Measurements from ENCODE around the gene DLG1.
"Not testable (repeated sequence)": the region's sequence is repeated elsewhere in the genome, so short reads cannot be mapped to it uniquely, and the experiment has no call there.

The DLG1 gene

DNA sequence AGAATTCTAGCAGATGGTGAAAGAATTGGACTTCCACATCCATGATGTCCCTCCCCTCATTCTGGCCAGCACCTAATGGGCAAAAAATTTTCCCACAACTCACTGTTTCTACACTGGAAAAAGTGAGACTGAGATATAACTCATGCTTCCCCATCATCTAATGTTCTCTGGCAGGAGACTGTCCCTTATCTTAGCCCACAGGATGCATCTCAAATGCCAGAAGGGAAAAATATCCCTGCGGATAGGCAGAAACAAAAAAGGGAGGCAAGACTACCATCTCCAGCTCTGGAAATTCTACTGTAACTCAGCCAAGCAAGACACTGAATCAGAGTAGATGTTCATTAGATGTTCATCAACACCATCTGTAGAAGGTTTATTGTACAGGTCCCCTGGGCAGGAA, 58.6 kb downstream of the DLG1 start:
- DNase-seq, result no peak

DNA sequence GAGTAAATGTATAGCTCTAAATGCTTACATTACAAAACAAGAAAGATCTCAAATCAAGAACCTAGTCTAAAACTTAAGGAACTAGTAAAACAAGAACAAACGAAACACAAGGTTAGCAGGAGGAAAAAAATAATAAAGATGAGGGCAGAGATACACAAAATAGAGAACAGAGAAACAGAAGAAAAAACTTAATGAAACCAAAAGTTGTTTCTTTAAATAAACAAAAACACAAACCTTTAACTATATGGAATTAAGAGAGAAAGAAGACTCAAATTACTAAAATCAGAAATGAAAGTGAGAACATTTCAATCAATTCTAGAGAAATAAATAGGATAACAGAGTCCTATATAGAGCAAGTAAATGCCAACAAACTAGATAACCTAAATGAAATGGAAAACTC, 59.6 kb downstream of the DLG1 start:
- DNase-seq, result no peak

DNA sequence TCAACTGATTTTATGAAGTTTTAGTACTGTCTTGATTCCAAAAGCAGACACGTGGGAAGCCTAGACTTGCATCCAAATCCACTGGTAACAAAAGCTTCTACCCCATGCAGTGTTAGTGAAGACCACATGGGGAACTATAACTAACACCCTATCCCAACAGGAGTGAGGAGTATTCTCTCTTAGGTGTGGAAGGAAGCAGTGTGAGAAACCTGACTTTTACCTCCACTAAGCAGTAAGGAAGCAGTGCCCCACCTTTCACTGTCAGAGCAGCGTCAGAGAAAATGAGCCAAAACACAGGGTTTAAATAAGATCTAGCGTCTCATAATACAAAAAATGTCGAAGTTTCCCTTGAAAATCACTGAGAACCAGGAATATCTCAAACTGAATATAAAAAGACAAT, 60.5 kb downstream of the DLG1 start:
- DNase-seq, result no peak

DNA sequence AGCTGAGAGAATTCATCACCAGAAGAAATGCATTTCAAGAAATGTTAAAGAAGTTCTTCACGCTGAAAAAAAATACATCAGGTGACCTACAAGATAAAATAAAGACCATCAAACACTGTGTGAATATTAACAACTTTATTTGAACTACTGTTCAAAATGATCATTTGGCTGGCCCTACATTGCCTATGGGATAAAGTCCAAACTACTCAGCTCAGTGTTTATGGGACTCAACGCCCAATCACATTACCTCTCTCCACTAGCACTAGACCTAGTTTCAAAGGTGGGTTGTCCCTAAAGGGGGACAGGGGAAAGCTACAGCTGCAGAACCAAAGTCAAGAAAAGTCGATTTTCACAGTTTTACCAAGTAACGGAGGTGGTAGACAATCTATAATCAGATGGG, 62.0 kb downstream of the DLG1 start:
- DNase-seq, result no peak

DNA sequence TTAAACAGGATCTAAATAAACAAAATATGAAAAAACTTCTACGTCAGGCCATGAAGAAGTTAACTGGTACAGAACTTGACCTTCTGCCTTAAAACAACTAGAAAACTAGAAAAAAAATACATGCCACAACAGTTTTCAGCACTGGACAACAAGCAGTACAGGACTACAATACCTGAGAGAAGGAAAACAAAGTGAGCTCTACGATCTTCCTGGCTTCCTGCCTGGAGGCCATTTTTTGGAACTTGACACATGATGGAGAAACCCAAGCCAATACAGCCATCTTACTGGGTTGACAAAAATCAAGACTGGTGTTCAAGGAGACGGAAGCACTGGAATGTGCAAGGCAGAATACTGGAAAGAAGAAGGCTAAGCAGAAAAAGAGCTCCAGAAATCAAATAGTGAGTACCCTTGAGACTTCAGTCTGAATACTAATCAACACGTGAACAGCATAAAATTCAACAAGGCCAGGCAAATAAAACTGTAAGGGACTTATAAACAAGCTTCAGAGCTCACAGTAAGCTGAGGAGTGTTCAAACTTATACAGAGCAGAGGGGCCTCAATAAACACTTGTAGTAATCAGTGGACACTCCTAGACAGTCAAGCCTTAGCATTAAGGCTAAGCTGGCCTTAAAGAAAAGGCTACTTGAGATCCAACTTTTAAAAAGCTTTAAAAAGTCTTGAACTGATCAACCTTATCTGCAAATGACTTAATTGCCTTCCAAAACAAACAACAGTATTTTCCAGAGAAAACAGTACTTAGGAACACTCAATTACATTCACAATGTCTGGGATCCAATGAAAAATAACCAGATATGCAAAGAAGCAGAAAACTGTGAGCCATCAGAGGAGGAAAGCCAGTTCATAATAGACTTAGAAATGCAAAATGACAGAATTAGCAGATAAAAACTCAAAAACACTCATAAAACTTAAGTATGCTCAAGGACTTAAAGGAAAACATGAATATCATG, 63.2 kb downstream of the DLG1 start:
- no peak for DNase-seq

DNA sequence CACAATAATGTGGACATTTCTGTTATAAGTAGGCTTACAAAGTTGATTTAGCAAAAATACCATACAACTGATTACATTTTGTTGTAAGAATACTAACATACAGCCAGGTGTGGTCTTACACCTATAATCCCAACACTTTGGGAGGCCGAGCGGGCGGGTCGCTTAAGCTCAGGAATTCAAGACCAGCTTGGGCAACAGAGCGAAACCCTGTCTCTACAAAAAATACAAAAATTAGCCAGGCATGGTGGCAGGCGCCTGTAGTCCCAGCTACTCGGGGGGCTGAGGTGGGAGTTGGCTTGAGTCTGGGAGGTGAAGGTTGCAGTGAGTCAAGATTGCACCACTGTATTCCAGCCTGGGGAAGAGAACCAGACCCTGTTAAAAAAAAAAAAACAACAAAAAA, 67.1 kb downstream of the DLG1 start:
- no peak for DNase-seq

DNA sequence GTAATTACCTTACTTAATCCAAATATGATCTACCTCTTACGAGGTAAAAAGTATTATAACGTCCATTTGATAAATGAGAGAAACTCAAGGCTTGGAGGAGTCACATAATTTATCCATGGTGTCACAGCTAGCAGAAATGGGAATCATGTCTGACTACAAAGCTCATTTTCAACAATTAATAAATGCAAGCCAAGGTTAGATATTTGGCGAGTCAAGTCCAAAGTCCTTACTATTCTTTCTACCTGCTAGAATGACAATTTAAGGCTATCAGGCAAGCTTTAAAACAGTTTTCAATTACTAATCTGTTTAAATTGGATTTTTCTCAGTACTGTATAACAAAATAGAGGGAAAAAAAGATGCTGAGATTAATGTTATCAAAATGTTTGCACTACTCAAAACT, 68.6 kb downstream of the DLG1 start:
- no peak for DNase-seq

DNA sequence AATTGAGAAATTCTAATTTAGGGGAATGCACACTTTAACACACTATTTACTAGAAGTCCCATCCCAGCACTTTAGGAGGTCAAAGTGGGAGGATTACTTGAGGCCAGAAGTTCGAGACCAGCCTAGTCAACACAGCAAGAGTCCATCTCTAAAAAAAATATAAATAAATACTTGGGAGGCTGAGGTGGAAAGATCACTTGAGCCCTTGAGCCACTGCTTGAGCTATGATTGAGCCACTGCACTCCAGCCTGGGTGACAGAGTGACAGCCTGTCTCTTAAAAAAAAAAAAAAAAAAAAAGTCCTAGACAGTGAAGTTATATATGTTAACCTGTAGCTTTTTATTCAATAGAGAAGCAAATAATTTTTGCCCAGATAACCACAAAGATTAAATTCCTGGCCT, 69.2 kb downstream of the DLG1 start:
- DNase-seq, result no peak

DNA sequence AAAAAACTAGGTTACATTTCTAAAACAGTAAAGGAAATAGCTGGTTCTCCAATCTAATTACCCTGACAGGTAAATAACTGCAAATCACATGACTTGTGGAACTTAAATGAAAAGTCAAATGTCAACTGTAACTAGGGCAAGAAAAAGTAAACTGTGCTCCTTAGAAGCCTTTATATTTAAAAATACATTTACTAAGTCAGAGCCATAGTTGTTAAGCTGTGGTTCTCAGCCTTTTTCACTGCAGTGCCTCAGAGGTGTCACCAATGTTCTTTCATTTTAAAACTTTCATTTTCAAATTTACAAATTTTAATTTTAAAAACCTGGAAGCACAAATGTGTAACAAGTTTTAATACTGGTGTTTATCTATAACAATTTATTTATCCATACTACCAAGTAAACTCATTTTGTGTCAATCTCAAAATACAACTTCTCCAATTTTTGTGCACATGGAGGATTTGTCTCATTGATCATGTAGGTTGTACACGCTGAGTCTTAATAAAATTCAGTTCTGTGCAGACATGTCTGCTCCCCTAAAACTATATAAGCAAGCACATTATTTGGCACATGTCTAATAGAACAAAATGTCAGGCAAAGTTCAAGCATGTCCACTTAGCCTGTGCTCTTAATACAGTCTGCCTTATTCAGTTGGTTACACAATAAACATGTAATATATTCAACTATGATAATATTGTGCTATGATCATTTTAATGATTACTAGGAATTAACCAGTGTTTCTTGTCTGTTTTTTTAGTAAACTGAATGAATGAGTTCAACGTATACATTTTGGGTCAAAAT, 70.4 kb downstream of the DLG1 start:
- no peak for DNase-seq

DNA sequence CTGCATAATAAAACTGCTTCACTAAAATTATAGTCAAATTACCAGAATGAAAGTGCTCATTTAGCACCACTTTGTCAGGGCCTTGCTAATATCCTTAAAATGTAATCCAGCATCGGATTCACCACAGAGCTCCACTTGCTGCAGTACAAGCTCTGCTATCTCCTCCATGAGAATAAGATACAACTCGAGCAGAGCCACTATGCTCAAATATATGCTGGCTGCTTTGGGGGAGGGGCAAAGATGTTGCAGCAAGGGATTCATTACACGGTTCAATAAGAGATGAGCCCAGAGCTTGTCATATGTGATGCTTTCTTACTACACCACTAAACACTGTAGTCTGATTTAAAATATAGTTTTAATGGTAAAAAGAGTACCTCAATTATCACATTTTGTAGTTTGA, 72.2 kb downstream of the DLG1 start:
- DNase-seq, result no peak

DNA sequence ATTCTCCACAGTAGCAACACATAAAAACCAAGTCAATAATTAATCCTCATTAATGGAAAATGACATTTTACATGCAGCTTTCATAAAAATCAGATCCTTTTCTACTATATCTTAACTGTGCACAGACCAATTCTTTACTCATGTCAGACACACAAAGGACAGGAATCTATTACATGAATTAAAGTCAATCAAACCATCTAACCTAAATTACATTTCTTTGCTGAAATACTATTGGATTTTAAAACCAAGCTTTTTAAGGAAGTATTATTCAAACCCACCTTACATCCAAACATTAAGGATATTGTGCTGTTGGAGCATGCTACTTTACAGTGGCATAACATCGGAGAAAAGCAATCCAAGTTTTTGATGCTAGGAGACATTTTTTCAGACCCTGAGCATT, 72.8 kb downstream of the DLG1 start:
- no peak for DNase-seq

DNA sequence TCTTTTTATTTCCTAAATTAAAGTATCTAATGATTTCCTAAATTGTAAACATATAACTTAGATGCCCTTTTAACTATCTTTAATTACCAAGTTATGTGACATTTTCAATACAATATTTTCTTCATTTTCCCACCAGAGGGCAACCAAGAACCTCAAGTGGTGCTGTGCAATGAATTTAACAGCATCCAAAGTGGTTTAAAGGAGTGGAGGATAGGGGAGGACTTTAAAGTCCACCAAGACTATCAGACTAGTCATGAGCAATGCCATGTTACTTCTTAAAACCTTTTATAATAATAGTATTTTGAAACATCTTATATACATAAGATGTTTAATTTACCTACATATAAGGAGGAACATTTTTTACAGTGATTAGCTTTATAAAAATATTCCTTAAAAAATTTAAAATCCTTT, 74.4 kb downstream of the DLG1 start:
- DNase-seq, result no peak

DNA sequence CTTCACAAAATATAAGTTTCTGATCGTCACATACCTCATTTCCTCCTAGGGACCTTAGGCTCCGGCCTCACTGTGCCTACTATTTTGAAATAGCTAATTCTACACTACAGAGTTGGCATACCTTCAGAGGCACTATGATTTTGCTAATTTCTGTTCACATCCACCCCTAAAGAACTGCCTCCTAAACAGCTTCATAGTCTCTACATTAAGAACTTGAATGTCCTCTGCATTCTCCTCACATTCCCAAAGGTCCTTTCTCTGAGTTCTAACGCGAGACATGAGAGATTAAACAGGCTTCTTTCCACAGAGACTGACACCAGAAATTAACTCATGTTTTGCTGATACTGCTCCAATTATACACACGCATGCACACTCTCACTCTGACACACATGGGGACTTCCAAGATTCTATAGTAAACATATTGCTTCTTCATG, 75.5 kb downstream of the DLG1 start:
- no peak for DNase-seq

DNA sequence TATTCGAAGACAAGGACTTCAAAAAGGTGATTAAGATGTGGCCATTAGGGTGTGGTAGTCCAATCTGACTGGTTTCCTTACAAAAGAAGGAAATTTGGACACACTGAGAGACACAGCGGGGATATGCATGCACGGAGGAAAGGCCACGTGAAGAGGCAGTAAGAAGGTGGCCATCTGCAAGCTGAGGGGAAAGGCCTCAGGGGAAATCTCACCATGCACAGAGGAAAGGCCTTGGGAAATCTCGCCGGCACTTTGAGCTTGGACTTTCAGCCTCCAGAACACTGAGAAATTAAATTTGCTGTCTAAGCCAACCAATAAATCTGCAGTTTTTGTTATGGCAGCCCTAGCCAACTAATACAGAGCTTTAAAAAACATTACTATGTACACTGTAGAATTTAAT, 78.8 kb downstream of the DLG1 start:
- DNase-seq, result no peak

DNA sequence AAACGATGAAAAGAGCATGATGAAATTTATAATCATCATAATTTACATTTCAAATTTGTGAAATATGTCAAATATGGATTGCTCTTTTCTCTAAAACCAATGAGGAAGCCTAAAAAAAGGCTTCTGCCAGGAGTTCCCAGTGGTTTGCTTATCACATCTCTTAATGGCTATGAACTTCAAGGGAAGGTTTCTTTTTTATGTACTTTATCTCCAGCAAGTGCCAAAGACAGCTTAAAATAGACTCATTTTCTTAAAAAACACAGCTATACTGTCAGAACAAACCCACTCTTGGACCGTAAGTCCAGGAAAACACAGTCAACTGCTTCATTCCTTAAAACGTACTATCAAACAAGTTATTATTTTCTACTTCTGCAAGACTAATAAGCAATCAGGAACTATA, 80.2 kb downstream of the DLG1 start:
- DNase-seq, result no peak

DNA sequence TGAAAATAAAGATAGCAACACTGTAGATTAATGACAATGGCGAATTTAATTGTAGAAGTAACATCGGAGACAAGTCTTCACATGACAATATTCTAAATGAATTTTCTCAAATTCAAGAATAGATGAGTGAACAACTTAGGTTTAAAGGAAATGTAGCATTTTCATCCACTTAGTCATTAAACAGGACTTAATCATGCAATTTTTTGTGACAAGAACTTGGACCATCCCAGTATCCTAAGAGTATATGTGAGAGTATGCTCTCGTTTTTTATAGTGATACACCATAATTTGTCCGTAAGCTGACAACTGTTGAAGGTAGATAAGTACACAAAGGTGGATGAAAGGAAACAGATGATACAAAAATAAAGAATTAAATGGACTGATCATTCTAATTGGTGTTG, 81.5 kb downstream of the DLG1 start:
- no peak for DNase-seq

DNA sequence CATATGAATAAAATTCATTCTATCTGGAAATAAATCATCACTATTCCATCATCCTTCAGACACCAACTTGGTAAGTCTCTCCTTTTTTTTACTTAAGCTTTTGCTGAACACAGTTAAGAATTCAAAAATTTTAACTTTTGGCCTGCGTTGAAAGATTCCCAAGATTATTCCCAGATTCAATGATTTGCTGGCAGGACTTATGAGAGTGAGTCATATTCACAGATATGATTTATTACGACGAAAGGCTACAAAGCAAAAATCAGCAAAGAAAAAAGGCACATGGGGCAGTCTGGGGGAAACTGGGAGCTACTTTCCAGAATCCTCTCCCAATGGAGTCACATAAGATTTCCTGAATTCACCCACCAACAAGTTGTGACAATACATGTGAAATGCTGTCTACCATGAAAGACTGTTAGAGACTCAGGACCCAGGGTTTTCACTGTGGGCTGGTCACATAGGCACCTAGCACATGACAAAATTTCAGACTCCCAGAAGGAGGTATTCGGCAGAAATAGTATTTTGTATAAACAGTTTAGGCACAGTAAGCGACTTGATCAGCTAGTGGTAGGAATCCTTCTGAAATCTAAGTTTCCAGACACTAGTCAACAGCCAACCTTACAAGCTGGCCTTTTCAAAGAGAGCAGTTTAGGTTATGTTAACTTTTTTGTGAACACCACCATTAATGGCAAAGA, 82.1 kb downstream of the DLG1 start:
- no peak for DNase-seq

DNA sequence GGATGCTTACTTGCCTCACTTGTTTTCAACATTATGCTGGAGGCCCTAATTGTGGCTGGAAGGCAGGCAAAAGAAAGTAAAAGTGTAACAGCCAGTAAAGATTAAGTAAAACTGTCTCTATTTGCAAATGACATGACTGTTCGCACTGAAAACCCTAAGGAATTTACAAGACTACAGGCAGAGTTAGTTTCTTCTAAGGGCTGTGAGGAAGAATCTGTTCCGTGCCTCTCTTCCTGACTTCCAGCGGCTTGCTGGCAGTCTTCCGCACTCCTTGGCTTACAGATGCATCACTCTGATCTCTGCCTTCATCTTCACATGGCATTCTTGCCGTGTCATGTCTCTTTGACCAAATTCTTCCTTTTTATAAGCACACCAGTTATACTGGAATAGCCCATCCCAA, 86.1 kb downstream of the DLG1 start:
- DNase-seq, result no peak

DNA sequence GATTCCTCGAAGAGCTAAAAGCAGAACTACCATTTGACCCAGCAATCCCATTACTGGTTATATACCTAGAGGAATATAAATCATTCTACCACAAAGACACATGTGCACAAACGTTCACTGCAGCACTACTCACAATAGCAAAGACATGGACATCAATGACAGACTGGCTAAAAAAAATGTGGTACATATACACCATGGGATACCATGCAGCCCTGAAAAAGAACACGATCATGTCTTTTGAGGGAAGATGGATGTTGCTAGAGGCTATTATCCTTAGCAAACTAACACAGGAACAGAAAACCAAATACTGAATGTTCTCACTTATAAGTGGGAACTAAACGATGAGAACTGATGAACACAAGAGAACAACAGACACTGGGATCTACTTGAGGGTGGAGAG, 86.7 kb downstream of the DLG1 start:
- not testable (repeated sequence) for DNase-seq

DNA sequence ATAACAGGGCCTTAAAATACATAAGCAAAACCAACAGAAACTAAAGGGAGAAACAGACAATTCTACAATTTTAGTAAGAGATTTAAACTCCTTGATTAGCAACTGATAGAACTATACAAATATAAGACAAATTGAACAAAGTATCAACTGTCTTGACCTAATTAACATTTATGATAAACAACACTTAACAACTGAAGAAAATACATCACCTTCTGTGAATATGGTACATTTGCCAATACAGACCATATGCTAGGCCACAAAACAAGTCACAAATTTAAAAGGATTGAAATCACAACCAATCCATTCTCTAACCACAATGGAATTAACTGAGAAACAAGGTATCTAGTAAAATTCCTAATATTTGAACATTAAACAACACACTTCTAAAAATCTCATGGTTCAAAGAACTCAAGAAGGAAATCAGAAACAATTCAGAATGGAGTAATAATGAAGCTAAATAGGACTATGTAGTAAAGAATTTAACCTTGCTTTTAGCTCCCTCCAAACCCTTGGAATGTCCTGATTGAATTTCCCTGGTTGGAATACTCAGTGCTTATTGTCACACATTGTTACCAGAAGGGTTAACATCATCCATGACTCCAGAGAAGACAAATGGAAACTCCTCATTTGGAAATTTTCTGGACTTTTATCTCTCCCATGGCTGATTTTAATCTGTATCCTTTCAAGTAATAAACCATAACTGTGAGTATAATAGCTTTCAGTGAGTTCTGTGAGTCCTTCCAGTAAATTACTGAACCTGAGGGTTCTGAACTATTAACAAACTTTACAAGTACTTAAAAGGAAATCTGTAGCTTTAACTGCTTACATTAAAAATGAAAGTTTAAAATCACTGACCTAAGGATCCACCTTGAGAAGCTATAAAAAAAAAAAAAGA, 88.8 kb downstream of the DLG1 start:
- DNase-seq, result no peak

DNA sequence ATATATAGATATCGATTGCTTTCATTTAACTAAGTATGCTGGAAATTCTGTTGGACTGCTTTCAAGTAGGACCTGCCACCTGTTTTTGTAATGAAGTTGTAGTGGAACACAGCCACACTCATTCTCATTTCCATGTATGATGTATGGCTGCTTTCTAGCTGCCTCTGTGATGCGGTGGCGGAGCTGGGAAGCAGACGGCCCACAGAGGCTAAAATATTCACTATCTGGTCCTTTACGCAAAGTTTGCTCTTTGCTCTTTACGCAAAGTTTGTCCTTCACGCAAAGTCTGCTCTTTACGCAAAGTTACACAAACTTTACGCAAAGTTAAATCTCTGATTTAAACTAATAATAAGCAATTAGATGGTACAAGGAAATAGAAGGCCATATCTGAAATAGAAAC, 91.5 kb downstream of the DLG1 start:
- DNase-seq, result no peak

DNA sequence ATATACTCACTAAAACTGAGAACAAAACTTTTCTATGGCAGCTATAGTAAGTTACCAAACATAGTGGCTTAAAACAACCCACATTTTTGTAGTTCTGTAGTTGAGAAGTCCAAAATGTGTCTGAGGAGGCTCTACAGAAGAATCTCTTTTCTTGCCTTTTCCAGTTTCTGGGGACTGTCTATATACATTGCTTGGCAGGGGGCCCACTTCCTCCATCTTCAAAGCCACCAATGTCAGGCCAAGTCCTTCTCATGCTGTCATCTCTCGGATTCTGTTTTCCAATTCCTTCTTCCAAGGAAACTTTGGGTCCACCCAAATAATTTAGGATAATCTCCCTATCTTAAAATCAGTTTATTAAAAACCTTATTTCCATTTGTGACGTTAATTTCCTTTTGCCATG, 92.7 kb downstream of the DLG1 start:
- DNase-seq, result no peak

DNA sequence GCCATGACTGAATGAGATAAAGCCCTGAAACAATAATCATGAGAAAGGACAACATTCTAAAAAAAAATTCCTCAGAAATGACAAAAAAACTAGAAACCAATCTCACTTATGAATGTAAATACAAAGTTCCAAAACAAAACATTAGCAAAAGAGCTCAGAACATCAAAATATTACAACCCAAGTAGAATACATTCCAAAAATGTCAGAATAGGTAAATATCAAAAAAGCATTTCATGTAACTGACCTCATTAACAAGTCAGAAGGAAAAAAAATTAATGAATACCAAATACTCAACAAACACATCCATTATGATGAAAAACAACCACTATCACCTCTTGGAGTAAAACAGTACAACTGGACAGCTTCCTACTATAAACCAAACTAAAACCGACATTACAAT, 93.1 kb downstream of the DLG1 start:
- no peak for DNase-seq

Measured in stimulated activated CD4-positive, alpha-beta T cell treated with anti-CD3 and anti-CD28 coated beads, Interleukin-4, amount 100 ng/mL, for 4 hours (primary cell).